GM12878 (cell line): ENCODE data around the gene BIN1. TPM values are rescaled to one million over a fixed set of nuclear protein-coding genes. Genes with fewer than 3 reads are reported as not detected.

Source experiments
- ATAC-seq: fragments of 200-7000 bp; cut with Tn5 transposase; 3 replicates; pipeline ENCODE4 v1.9.1; 2020; ENCODE audit warnings: mild to moderate bottlenecking, moderate library complexity
- BruUV-seq: library from RNA; stranded (reverse); fragments of 400-500 nt; replicated peaks from 2 replicates; lab custom pipeline; 2021; lab: Mats Ljungman, UMichigan
- CTCF ChIA-PET: fragments of 300-600 bp; sonication (Branson Sonifier 250); formaldehyde crosslinking; extraction: SDS; loops from one replicate; lab custom pipeline; 2021; ENCODE audit warnings: inconsistent platforms; lab: Yijun Ruan, JAX
- POLR2A ChIA-PET: fragments of 350-600 bp; formaldehyde crosslinking; extraction: SDS; loops from one replicate; lab custom pipeline; 2021; ENCODE audit warnings: inconsistent platforms; lab: Charles Lee
- RAD21 ChIA-PET: fragments of 300-600 bp; sonication (Branson Sonifier 250); formaldehyde crosslinking; loops from one replicate; lab custom pipeline; 2023; ENCODE audit warnings: antibody characterized with exemption; ENCODE audit not compliant: unreplicated experiment; lab: Charles Lee
- SMC1A ChIA-PET: fragments of 300-600 bp; sonication (Branson Sonifier 250); formaldehyde crosslinking; loops from one replicate; lab custom pipeline; 2023; ENCODE audit not compliant: unreplicated experiment, uncharacterized antibody; lab: Charles Lee
- DNase-seq: peaks from one replicate; pipeline ENCODE4 v3.0.0-alpha.2; 2011; ENCODE audit warnings: low read depth, low spot score
- FAIRE-seq: peaks from 3 replicates; lab custom pipeline; 2011; peaks lifted over from hg19 to GRCh38; lab: Jason Lieb, UNC
- H2AFZ ChIP-seq: 2 replicates; pipeline ENCODE4 v1.6.0; 2011; ENCODE audit warnings: low read depth, low read length, control low read depth; ENCODE audit not compliant: control insufficient read depth
- H3K27ac ChIP-seq: 2 replicates; pipeline ENCODE4 v1.5.1; 2011; ENCODE audit warnings: control low read depth; ENCODE audit not compliant: control insufficient read depth, insufficient read depth
- H3K27me3 ChIP-seq, 2 experiments: replicated peaks in 1 of 2; 2 replicates each; pipeline versions ENCODE4 v1.6.0 to v1.6.1; 2011; ENCODE audit warnings: low read length in 1 of 2; ENCODE audit not compliant: control insufficient read depth in 2 of 2, insufficient read depth in 2 of 2
- H3K36me3 ChIP-seq, 2 experiments: 2 replicates each; pipeline ENCODE4 v1.5.1; 2011; ENCODE audit warnings: low read length in 1 of 2; ENCODE audit not compliant: control insufficient read depth in 2 of 2, insufficient read depth in 2 of 2
- H3K4me1 ChIP-seq: 2 replicates; pipeline ENCODE4 v1.6.1; 2011; ENCODE audit warnings: mild to moderate bottlenecking, low read length, moderate library complexity, mixed read lengths; ENCODE audit not compliant: control insufficient read depth, insufficient read depth
- H3K4me2 ChIP-seq: 2 replicates; pipeline ENCODE4 v1.6.0; 2011; ENCODE audit warnings: control low read depth; ENCODE audit not compliant: control insufficient read depth, insufficient read depth
- H3K4me3 ChIP-seq: fragments of 200-600 bp; sonication (generic); 2 replicates; pipeline ENCODE4 v1.5.1; 2016
- H3K79me2 ChIP-seq: 2 replicates; pipeline ENCODE4 v1.6.0; 2011; ENCODE audit warnings: low read length; ENCODE audit not compliant: control insufficient read depth, insufficient read depth
- H3K9ac ChIP-seq: 2 replicates; pipeline ENCODE4 v1.8.0; 2011; ENCODE audit warnings: low read length, control low read depth, mixed read lengths; ENCODE audit not compliant: control insufficient read depth, insufficient read depth
- H3K9me3 ChIP-seq: replicated peaks from 3 replicates; pipeline ENCODE4 v1.5.1; 2011; ENCODE audit warnings: mild to moderate bottlenecking, low read length; ENCODE audit not compliant: control insufficient read depth, insufficient read depth
- H4K20me1 ChIP-seq: 2 replicates; pipeline ENCODE4 v1.6.0; 2011; ENCODE audit not compliant: control insufficient read depth, insufficient read depth
- ATF3 ChIP-seq: IDR thresholded peaks from 2 replicates; pipeline ENCODE4 v1.6.1; 2011; ENCODE audit warnings: low read depth, mild to moderate bottlenecking, low read length, moderate library complexity, borderline replicate concordance; ENCODE audit errors: extremely low read depth
- BMI1 ChIP-seq: fragments of 450-650 bp; IDR thresholded peaks from 2 replicates; pipeline ENCODE4 v1.6.1; 2016; ENCODE audit warnings: mild to moderate bottlenecking, moderate library complexity, borderline replicate concordance
- E2F8 ChIP-seq: fragments of 450-650 bp; IDR thresholded peaks from 2 replicates; pipeline ENCODE4 v1.6.1; 2018; ENCODE audit warnings: mild to moderate bottlenecking, low read depth, moderate library complexity; ENCODE audit not compliant: partially characterized antibody
- E4F1 ChIP-seq: fragments of 450-650 bp; IDR thresholded peaks from 2 replicates; pipeline ENCODE4 v1.6.1; 2018; ENCODE audit warnings: borderline replicate concordance, mild to moderate bottlenecking; ENCODE audit not compliant: partially characterized antibody
- ESRRA ChIP-seq: IDR thresholded peaks from 2 replicates; pipeline ENCODE4 v1.6.1; 2012; ENCODE audit warnings: mild to moderate bottlenecking, low read length, improper control_type of control experiment
- FOXM1 ChIP-seq: IDR thresholded peaks from 2 replicates; pipeline ENCODE4 v1.6.1; 2012; ENCODE audit warnings: low read depth, mild to moderate bottlenecking, inconsistent platforms, low read length, moderate library complexity
- GATAD2B ChIP-seq: fragments of 450-650 bp; conservative IDR thresholded peaks from 2 replicates; pipeline ENCODE4 v1.6.1; 2017; ENCODE audit warnings: low read depth, mild to moderate bottlenecking, moderate library complexity
- HDAC2 ChIP-seq: fragments of 200-600 bp; sonication (generic); IDR thresholded peaks from 2 replicates; pipeline ENCODE4 v1.6.1; 2017
- MYB ChIP-seq: fragments of 150-350 bp; IDR thresholded peaks from 2 replicates; pipeline ENCODE4 v1.6.1; 2014; ENCODE audit warnings: mild to moderate bottlenecking, low read depth, low read length, borderline replicate concordance
- NFIC ChIP-seq: IDR thresholded peaks from 2 replicates; pipeline ENCODE4 v1.6.1; 2012; ENCODE audit warnings: low read depth, mild to moderate bottlenecking, inconsistent platforms, low read length, moderate library complexity
- NR2C1 ChIP-seq: fragments of 450-650 bp; IDR thresholded peaks from 2 replicates; pipeline ENCODE4 v1.6.1; 2017; ENCODE audit warnings: antibody characterized with exemption, mild to moderate bottlenecking, moderate library complexity
- PKNOX1 ChIP-seq: fragments of 450-650 bp; IDR thresholded peaks from 2 replicates; pipeline ENCODE4 v1.6.1; 2016; ENCODE audit warnings: mild to moderate bottlenecking
- SMARCA5 ChIP-seq: fragments of 450-650 bp; IDR thresholded peaks from 2 replicates; pipeline ENCODE4 v1.6.1; 2017; ENCODE audit warnings: mild to moderate bottlenecking
- SUZ12 ChIP-seq: fragments of 200-600 bp; sonication (generic); IDR thresholded peaks from one replicate; pipeline ENCODE4 v1.6.1; 2018; ENCODE audit warnings: antibody characterized with exemption, mild to moderate bottlenecking; ENCODE audit not compliant: unreplicated experiment
- TCF3 ChIP-seq: IDR thresholded peaks from 2 replicates; pipeline ENCODE4 v1.6.1; 2012; ENCODE audit warnings: low read depth, mild to moderate bottlenecking, low read length, borderline replicate concordance; ENCODE audit not compliant: insufficient read depth
- WRNIP1 ChIP-seq: IDR thresholded peaks from 2 replicates; pipeline ENCODE4 v1.6.1; 2011; ENCODE audit warnings: low read depth, low read length, improper control_type of control experiment, borderline replicate concordance
- YBX1 ChIP-seq: fragments of 450-650 bp; IDR thresholded peaks from 2 replicates; pipeline ENCODE4 v1.6.1; 2016; ENCODE audit warnings: antibody characterized with exemption
- ZNF622 ChIP-seq: fragments of 450-650 bp; IDR thresholded peaks from 2 replicates; pipeline ENCODE4 v1.6.1; 2017; ENCODE audit warnings: mild to moderate bottlenecking, inconsistent platforms
- WGBS: methylation state at CpG from one replicate; pipeline ENCODE4 v1.1.6; 2016; ENCODE audit warnings: low lambda C conversion rate; ENCODE audit not compliant: insufficient replicate concordance, insufficient coverage; ENCODE audit errors: missing lambda C conversion rate; 5-methylcytosine and 5-hydroxymethylcytosine counted together
- in situ Hi-C: fragments of 300-500 bp; cut with MboI; formaldehyde crosslinking; loops from 9 replicates; pipeline ENCODE4 v1.14.3; 2018; ENCODE audit warnings: mixed read lengths
- intact Hi-C: fragments of 100-400 bp; cut with micrococcal nuclease; formaldehyde crosslinking; loops from one replicate; pipeline ENCODE4 v1.14.2; 2022; ENCODE audit not compliant: unreplicated experiment
- polyA plus RNA-seq, 11 experiments: library from polyadenylated mRNA; depleted of rRNA in 4 of 11; unstranded in 6 of 11; stranded (reverse) in 5 of 11; fragments of >200 nt; fragmentation: Nextera tagmentation in 4 of 11; fragmentation: Illumina TruSeq in 1 of 11; extraction: Ambion mirVana in 4 of 11; extraction: Trizol in 1 of 11; gene quantifications; 1 replicate in 1 of 11; 2 replicates in 10 of 11; pipeline versions ENCODE4 v1.2.1 to v1.2.3, GENCODE V29; 2011 to 2016; ENCODE audit warnings: inconsistent platforms in 2 of 11, missing spikeins in 2 of 11, low read depth in 1 of 11
- total RNA-seq, 4 experiments: library from RNA; depleted of rRNA in 3 of 4; stranded (reverse); fragments of >200 nt in 3 of 4; fragmentation: Illumina TruSeq in 1 of 4; extraction: Trizol in 1 of 4; gene quantifications; 2 replicates each; pipeline versions ENCODE4 v1.2.1 to v1.2.3, GENCODE V29; 2013 to 2021

The BIN1 gene
- total and polyA plus RNA-seq, 10 of the 15 experiments (the other 5 are each of a cell fraction or from before 2014, with no cell fraction given) = 0.32 to 21.3 (median 11.2) TPM

GRCh38 chr2:127004893-127005600 lies 101.9 kb downstream of the BIN1 start:
- Histone ChIP-seq H2AFZ (no peak overlapping the region), H3K79me2 (no peaks in the 10 kb centered on the region), H3K27me3 (no peaks in the 10 kb centered on the region; a peak in 1 of 4 replicates), H3K9me3 (no peaks in the 10 kb centered on the region), H3K4me3 (no peak overlapping the region), H4K20me1 (no peaks in the 10 kb centered on the region), H3K9ac (no peak overlapping the region), H3K4me2 (no peak overlapping the region), H3K4me1 (no peaks in the 10 kb centered on the region), H3K36me3 (no peaks in the 10 kb centered on the region), H3K27ac (no peak overlapping the region)
- no TSS peak for BruUV-seq
- intact Hi-C loops = no loop called here
- in situ Hi-C loops = no loop called here
- ChIA-PET CTCF (interaction anchor here (0.8 to 1.3 kb wide), 3 partner anchors 9 to 34 kb away, joined by 3 to 4 read pairs (median 3); no protein-coding TSS in a partner anchor), RAD21 (no interaction called here), SMC1A (interaction anchor here (0.6 to 1.3 kb wide), 6 partner anchors 9 to 85 kb away, joined by 3 to 4 read pairs (median 3); no protein-coding TSS in a partner anchor), POLR2A (no interaction called here)
- WGBS = 52% methylated on average over 6 of the region's 6 CpGs
- DNase-seq = no peak
- ATAC-seq = no peak
- no peak for FAIRE-seq
- TF ChIP-seq NFIC = no peak
- TF ChIP-seq GATAD2B = no peak
- TF ChIP-seq BMI1 = no peak
- TF ChIP-seq TCF3 = no peak
- TF ChIP-seq SMARCA5 = no peak
- no peak for TF ChIP-seq ZNF622
- TF ChIP-seq E4F1 = no peak
- no peak for TF ChIP-seq HDAC2
- TF ChIP-seq PKNOX1 = no peak
- TF ChIP-seq MYB = no peak
- TF ChIP-seq SUZ12 = no peak
- no peak for TF ChIP-seq FOXM1
- no peak for TF ChIP-seq WRNIP1
- TF ChIP-seq ESRRA = no peak
- no peak for TF ChIP-seq ATF3
- no peak for TF ChIP-seq E2F8
- TF ChIP-seq NR2C1 = no peak
- TF ChIP-seq YBX1 = no peak
